Neutrophil (primary cell): Measurements from ENCODE around the gene UBE2H.
A peak's percentile ranks its signal among the peaks of the same experiment; 100 is the strongest.

ENCODE experiments used
- H3K27ac ChIP-seq: fragments of 200-600 bp; sonication (generic); 2 replicates; pipeline ENCODE4 v1.5.1; 2016; ENCODE audit warnings: mild to moderate bottlenecking, moderate library complexity
- H3K27me3 ChIP-seq: fragments of 200-600 bp; sonication (generic); 2 replicates; pipeline ENCODE4 v1.6.0; 2016; ENCODE audit warnings: mild to moderate bottlenecking
- H3K36me3 ChIP-seq: fragments of 200-600 bp; sonication (generic); 2 replicates; pipeline ENCODE4 v1.5.1; 2017
- H3K4me1 ChIP-seq, 2 experiments: fragments of 200-600 bp in 1 of 2; sonication (generic) in 1 of 2; 1 replicate in 1 of 2; 2 replicates in 1 of 2; pipeline versions ENCODE4 v1.5.1 to v1.6.1; 2013 to 2016; ENCODE audit warnings: low read depth in 1 of 2, low read length in 1 of 2, mild to moderate bottlenecking in 1 of 2, moderate library complexity in 1 of 2; ENCODE audit not compliant: control insufficient read depth in 1 of 2, insufficient read depth in 1 of 2
- H3K4me3 ChIP-seq, 2 experiments: fragments of 200-600 bp in 1 of 2; sonication (generic) in 1 of 2; 1 replicate in 1 of 2; 2 replicates in 1 of 2; pipeline ENCODE4 v1.5.1; 2013 to 2016; ENCODE audit warnings: low read depth in 1 of 2, low read length in 1 of 2, mild to moderate bottlenecking in 1 of 2, moderate library complexity in 1 of 2
- H3K9me3 ChIP-seq: fragments of 200-600 bp; sonication (generic); 2 replicates; pipeline ENCODE4 v1.5.1; 2016
- CTCF ChIP-seq: fragments of 200-600 bp; sonication (generic); IDR thresholded peaks from 2 replicates; pipeline ENCODE4 v1.5.1; 2016; ENCODE audit warnings: antibody characterized with exemption

Gene UBE2H

GRCh38 chr7:129859183-129859582 lies 93.6 kb downstream of the UBE2H start:
- H3K27ac ChIP-seq = peak overlapping the region; percentile 83
- peak overlapping the region in 1 of 2 experiments; percentile 16 for H3K4me3 ChIP-seq
- no peak for TF ChIP-seq CTCF
- H3K4me1 ChIP-seq = peaks cover 50 to 52% of the 10 kb centered on the region in 2 experiments
- H3K27me3 ChIP-seq = no peaks in the 10 kb centered on the region
- H3K9me3 ChIP-seq = no peaks in the 10 kb centered on the region
- H3K36me3 ChIP-seq = no peaks in the 10 kb centered on the region

GRCh38 chr7:129858490-129858889 lies 94.3 kb downstream of the UBE2H start:
- peaks cover 57 to 58% of the 10 kb centered on the region in 2 experiments for H3K4me1 ChIP-seq
- no peaks in the 10 kb centered on the region for H3K36me3 ChIP-seq
- no peak for TF ChIP-seq CTCF
- no peak overlapping the region for H3K4me3 ChIP-seq
- no peaks in the 10 kb centered on the region for H3K27me3 ChIP-seq
- peak overlapping the region; percentile 83 for H3K27ac ChIP-seq
- no peaks in the 10 kb centered on the region for H3K9me3 ChIP-seq

GRCh38 chr7:129857313-129857712 lies 95.4 kb downstream of the UBE2H start:
- peaks cover 67 to 68% of the 10 kb centered on the region in 2 experiments for H3K4me1 ChIP-seq
- no peak for TF ChIP-seq CTCF
- H3K4me3 ChIP-seq = no peak overlapping the region
- no peaks in the 10 kb centered on the region for H3K27me3 ChIP-seq
- no peaks in the 10 kb centered on the region for H3K36me3 ChIP-seq
- H3K9me3 ChIP-seq = no peaks in the 10 kb centered on the region
- H3K27ac ChIP-seq = peak overlapping the region; percentile 6

- Histone ChIP-seq H3K27ac (no peak overlapping the region), H3K4me3 (no peak overlapping the region), H3K27me3 (no peaks in the 10 kb centered on the region), H3K9me3 (no peaks in the 10 kb centered on the region), H3K4me1 (peaks cover 59 to 62% of the 10 kb centered on the region in 2 experiments), H3K36me3 (no peaks in the 10 kb centered on the region)
- TF ChIP-seq CTCF = no peak
Observed at GRCh38 chr7:129855935-129856717, 96.6 kb downstream of the UBE2H start.

GRCh38 chr7:129855234-129855673 lies 97.5 kb downstream of the UBE2H start:
- H3K36me3 ChIP-seq = no peaks in the 10 kb centered on the region
- peaks cover 51 to 56% of the 10 kb centered on the region in 2 experiments for H3K4me1 ChIP-seq
- H3K4me3 ChIP-seq = no peak overlapping the region
- no peak overlapping the region for H3K27ac ChIP-seq
- H3K9me3 ChIP-seq = no peaks in the 10 kb centered on the region
- TF ChIP-seq CTCF = no peak
- no peaks in the 10 kb centered on the region for H3K27me3 ChIP-seq
